Uterus (tissue), 2 donors: ENCODE data around the gene XIAP.

Experiments
- POLR2A ChIP-seq, 2 donors: fragments of 450-650 bp; IDR thresholded peaks; one replicate each; pipeline ENCODE4 v1.6.1; 2016; ENCODE audit warnings: antibody characterized with exemption in 2 of 2, mild to moderate bottlenecking in 1 of 2, moderate library complexity in 1 of 2
- TF ChIP-seq, protein P1 (sequence below), 4 experiments: fragments of 200-600 bp in 2 of 4; fragments of 450-650 bp in 2 of 4; sonication (generic) in 2 of 4; IDR thresholded peaks; one replicate each; pipeline ENCODE4 v1.5.1; 2016 to 2019; ENCODE audit warnings: antibody characterized with exemption in 4 of 4, mild to moderate bottlenecking in 2 of 4, moderate library complexity in 1 of 4

DNA sequence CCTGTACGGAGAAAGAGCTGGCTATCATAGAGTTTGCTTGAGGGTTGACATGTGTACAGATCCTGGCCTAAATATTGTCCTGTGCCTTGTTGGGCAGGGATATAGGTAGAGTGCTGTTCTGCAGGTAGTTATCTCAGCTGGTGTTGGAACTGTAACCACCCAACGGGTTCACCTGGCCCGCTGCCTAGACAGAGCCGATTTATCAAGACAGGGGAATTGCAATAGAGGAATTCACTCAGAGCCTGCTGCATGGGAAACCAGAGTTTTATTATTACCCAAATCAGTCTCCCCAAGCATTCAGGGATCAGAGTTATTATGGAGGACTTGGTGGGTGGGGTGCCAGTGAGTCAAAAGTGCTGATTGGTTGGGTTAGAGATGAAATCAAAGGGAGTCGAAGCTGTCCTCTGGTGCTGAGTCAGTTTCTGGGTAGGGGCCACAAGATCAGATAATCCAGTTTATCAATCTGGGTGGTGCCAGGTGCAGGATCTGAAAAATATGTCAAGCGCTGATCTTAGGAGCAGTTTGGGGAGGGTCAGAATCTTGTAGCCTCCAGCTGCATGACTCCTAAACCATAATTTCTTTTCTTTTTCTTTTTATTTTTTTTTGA, 42.5 kb upstream of the XIAP start:
- TF ChIP-seq, protein P1, sequence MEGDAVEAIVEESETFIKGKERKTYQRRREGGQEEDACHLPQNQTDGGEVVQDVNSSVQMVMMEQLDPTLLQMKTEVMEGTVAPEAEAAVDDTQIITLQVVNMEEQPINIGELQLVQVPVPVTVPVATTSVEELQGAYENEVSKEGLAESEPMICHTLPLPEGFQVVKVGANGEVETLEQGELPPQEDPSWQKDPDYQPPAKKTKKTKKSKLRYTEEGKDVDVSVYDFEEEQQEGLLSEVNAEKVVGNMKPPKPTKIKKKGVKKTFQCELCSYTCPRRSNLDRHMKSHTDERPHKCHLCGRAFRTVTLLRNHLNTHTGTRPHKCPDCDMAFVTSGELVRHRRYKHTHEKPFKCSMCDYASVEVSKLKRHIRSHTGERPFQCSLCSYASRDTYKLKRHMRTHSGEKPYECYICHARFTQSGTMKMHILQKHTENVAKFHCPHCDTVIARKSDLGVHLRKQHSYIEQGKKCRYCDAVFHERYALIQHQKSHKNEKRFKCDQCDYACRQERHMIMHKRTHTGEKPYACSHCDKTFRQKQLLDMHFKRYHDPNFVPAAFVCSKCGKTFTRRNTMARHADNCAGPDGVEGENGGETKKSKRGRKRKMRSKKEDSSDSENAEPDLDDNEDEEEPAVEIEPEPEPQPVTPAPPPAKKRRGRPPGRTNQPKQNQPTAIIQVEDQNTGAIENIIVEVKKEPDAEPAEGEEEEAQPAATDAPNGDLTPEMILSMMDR (IDR thresholded peaks at IDR 0.05): no peak
- no peak for TF ChIP-seq POLR2A (IDR thresholded peaks at IDR 0.05)
